GM12892 (cell line): Measurements from ENCODE around the gene SERPINI1.

Source experiments
- DNase-seq: peaks from one replicate; pipeline ENCODE4 v3.0.0; 2011; ENCODE audit not compliant: insufficient read length
- FAIRE-seq: peaks from 2 replicates; lab custom pipeline; 2011; peaks lifted over from hg19 to GRCh38; lab: Jason Lieb, UNC
- POLR2A ChIP-seq: IDR thresholded peaks from 2 replicates; pipeline ENCODE4 v1.6.1; 2011; ENCODE audit warnings: low read depth, low read length, control low read depth
- POLR2AphosphoS5 ChIP-seq: IDR thresholded peaks from 2 replicates; pipeline ENCODE4 v1.6.1; 2011; ENCODE audit warnings: low read depth, low read length, control low read depth
- TAF1 ChIP-seq: IDR thresholded peaks from 2 replicates; pipeline ENCODE4 v1.6.1; 2011; ENCODE audit warnings: low read depth, mild to moderate bottlenecking, control low read depth, low read length, borderline replicate concordance

Gene SERPINI1

DNA sequence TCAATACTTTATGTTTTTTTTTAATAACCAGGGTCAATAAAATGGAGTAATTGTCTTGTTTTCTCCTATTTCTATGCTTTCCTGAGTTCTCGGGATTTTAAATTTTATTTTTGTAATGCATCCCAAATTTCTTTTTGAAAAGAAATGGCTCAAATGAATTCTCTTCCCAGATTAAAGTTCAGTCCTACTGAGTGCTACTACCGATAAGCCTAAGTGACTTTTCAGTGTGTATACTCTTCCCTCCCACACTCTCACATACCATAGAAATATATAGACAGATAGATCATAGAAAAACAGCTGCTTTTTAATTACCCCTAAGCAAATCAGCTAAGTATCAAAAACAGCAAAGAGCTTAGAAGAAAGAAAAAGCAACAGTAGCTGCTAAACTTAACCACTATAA, 1.5 kb downstream of the SERPINI1 start:
- FAIRE-seq (no peak), DNase-seq (no peak)
- no peak for TF ChIP-seq TAF1
- TF ChIP-seq POLR2AphosphoS5, result no peak

DNA sequence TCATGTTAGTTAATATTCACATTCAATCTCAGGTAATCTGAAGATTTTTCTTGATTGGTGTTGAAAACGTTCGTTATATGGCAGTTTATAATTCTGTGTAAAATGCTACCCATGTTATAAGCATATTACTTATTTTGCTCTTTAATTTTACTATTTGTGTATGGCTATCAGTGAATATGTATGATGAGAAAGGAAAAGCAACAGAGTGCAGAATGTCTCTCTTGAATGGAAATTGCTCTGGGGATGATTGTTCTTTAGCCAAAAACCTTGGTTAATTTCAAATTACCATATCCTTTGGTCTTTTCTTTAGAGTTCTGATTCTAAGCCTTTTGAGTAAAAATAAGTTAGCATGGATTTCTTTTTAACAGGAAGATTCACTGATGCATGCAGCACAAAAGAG, 2.5 kb downstream of the SERPINI1 start:
- FAIRE-seq (no peak), DNase-seq (no peak)
- TF ChIP-seq TAF1, result no peak
- TF ChIP-seq POLR2A, result no peak
- TF ChIP-seq POLR2AphosphoS5, result no peak

DNA sequence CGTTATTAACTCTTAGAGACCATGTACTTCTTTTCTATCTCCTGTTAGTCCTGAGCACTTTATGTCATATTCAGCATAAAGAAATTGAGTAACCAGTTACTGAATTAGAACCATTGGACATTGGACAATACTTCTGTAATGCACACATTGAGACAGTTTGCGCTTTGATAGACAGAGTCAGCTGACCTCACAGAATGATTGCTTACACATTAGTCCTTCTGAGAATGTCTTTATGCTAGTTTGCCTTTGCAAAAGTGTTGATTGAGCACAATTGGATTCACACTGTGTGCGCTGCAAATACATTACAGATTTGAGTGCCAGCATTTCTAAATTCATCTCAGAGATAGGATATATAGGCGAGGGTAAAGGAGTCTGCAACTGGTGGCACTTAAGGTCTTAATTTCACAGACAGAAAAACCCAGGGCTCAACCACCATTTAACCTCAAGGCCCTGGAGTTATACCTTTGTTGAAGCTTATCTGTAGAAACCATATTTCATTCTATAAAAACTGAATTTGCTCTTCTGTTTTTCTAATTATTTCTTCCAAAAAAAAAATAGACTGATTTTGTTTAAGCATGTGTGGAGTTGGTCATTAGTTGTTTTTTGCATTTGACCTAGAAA, 3.8 kb downstream of the SERPINI1 start:
- FAIRE-seq (no peak), DNase-seq (no peak)
- TF ChIP-seq POLR2AphosphoS5 (no peak), TAF1 (no peak), POLR2A (no peak)

DNA sequence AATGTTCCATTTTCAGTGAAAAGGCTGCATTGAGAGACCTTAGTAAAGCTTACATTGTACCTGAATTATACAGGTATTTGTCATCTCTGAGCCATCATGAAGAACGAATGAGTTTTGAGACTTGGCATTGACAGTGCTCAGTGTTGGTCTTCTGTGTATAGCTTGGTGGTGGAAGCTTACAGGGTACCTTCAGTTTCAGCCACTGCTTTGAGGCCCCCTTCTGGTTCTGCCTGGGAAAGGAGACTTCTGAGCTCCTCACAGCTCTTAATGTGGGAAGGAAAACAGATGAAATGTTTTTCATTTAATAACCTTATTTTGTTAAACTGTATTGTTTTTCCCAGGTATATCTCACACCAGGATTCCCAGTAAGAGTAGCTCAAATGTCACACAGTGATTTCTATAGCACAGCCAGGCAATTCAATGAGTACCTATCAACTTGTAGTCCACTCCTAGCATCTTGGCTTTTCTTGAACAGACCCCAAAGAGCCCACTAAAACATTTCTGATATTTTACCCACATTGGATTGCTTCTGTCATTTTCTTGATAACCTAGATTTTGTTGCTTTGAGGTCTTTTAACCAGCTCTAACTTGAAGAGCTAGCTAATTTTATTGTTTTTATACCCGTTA, 5.6 kb downstream of the SERPINI1 start:
- FAIRE-seq (peak; percentile 48), DNase-seq (no peak)
- TF ChIP-seq POLR2A (no peak), TAF1 (no peak), POLR2AphosphoS5 (no peak)

DNA sequence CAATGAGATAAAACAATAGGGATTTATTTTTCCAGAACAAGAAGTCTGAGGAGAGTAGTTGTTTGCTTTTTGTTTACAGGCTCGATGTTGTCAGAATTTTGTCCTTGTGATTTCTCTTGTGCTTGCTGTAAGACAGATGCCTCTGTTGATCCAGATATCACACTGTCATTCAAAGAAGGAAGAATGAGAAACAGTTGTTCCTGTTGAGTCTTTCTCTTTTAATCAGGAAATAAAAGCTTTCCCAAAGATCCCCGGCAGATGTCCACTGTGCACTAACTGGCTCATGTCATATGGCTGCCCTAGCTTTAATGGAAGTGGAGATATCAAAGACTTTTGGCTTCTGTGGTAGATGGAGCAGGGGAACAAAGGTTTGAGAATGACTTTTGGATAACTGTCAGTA, 6.8 kb downstream of the SERPINI1 start:
- FAIRE-seq, result no peak

DNA sequence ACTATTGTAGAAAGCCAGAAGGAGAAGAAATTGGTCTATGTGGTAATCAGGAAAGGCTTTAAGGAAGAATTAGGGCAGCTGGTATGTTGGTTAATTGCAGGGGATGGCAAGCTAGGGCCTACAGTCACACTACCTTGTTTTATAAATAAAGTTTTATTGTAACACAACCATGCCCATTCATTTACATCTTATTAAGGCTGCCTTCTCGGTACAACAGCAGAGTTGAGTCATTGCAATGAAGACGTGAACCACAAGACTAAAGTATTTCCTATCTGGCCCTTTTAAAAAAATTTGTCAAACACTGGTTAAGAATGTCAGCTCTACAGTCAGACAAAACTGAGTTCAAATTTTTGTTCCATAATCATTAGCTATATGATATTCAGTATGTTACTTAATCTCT, 8.3 kb downstream of the SERPINI1 start:
- DNase-seq (no peak), FAIRE-seq (no peak)
- no peak for TF ChIP-seq POLR2A
- TF ChIP-seq POLR2AphosphoS5, result no peak
- no peak for TF ChIP-seq TAF1

More for the DNA sequence above, 6.8 kb downstream of the SERPINI1 start:
- no peak for DNase-seq
- TF ChIP-seq TAF1 (no peak), POLR2A (no peak), POLR2AphosphoS5 (no peak)

DNA sequence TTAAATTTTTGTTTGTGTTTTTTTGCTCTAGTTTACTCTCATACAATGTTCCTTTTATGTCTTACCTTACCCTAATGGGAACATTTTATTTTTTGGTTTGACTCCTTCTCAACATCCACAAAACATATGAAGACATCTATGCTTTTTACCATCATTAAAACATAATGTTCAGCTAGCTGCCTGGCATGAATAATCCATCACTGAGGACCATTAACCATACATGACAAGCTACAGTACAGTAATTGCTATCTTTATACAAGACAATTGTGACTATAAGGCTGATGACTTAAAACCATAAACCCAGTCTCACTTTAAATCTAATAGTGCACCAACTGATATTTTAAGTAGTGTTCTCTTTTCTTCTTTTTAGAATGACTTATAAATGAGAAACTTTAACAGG, 13.7 kb downstream of the SERPINI1 start:
- no peak for TF ChIP-seq POLR2AphosphoS5
- TF ChIP-seq TAF1, result no peak
- TF ChIP-seq POLR2A, result no peak
- no peak for DNase-seq
- no peak for FAIRE-seq

DNA sequence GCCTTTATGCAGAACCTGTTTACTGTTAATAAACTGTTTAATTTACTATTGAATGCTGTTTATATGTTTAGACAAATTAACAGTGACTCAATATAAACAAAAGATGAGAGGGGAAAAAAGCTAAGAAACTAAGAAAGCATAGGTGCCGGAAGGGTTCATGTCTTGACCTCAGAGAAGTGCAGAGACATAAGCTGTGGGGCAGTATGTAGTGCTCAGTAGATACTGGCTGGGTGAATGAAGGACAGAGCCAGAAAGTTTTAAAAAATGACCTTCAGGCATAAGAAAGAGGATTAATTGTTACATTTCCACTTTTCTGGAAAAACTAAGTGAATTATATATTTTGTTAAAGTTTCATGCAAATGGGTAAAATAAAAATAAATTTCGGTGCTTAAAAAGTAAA, 14.2 kb downstream of the SERPINI1 start:
- FAIRE-seq (no peak), DNase-seq (no peak)
- TF ChIP-seq POLR2A (no peak), TAF1 (no peak), POLR2AphosphoS5 (no peak)

DNA sequence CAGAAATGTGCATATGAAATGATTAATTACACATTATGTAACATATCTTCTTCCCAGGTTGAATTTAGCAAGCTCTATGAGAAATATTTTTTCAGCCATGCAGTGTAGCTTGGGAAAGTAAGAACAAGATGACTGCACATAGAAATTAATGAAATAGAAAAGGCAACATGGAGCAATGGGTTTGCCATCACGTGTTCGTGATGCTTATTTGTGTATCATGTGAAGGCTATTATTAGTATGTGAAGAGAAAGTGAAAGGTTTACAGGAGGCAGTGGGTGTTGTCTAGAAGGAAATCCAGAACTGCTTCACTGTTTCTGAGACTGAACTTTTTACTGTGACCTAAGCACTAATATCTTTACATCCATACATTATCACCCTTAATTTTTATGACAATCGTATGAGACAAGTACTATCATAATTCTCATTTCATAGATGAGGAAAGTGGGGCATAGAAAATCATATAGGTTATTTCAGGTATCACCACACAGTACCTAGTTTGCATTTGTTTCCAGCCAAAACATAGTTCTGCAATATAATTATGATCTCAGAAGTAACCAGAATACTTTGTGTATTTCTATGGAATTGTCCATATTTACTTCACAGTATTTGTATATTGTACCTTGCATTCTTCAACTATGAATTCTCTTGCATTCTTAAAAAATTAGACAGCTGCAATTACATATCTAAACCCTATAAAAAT, 14.9 kb downstream of the SERPINI1 start:
- FAIRE-seq (peak; percentile 56), DNase-seq (no peak)
- no peak for TF ChIP-seq POLR2A
- no peak for TF ChIP-seq TAF1
- TF ChIP-seq POLR2AphosphoS5, result no peak

DNA sequence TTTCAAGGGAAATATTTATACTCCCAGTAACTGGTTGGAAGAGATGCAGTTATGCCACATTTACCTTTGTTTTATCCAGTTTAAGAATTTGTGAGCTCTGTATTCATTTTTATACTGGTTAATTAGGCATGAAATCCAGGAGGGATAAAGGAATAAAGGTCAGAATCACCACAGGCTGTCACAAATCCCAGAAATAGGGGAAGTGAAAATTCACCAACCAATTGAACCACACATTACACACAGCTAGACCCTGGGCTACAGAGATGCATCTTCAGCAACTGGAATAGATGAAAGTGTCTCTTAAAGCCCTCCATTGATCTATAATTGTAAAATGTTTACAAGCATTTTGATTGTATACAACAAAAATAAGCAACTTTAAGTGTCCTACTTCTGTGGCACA, 18.5 kb downstream of the SERPINI1 start:
- DNase-seq (no peak), FAIRE-seq (no peak)
- TF ChIP-seq POLR2A, result no peak
- no peak for TF ChIP-seq POLR2AphosphoS5
- no peak for TF ChIP-seq TAF1

DNA sequence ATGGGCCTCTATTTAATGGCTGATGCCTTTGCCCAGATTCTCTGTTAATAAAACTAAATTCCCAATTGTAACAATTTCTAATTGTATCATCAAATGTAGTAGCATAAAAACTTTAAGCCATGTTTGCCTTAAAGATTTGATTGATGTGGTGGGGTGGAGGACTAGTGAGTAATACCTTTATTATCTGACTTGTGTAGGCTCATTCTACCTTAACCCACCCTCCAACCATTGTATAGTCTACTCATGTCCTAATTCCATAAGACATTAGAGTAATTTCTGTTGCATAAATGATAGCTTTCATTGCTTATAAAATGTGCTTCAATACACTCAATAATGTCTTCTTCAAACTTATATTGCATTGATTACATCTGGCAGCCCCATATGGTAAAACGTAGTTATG, 25.8 kb downstream of the SERPINI1 start:
- no peak for TF ChIP-seq POLR2AphosphoS5
- TF ChIP-seq POLR2A, result no peak
- no peak for FAIRE-seq
- DNase-seq, result no peak

DNA sequence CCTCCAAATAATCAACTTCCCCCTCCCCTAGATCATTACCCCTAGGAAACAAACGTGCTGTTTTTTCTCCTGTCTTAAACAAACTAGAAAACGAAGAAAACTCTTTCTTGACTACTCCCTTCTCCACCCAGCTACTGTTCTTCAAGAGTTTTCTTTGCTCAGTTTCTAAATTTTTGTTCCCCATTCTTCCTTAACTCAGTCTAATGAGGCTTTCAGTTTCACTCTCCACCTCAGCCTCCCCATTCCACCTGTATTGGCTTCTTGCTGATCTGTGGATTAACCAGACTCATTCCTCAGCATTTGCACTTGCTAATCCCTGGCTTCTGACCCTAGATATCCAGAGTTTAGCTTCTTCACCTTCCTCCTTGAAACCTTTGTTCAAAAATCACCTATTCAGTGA, 26.8 kb downstream of the SERPINI1 start:
- no peak for TF ChIP-seq POLR2A
- TF ChIP-seq POLR2AphosphoS5, result no peak
- TF ChIP-seq TAF1, result no peak
- no peak for DNase-seq
- no peak for FAIRE-seq
